Stimulated activated CD4-positive, alpha-beta T cell treated with anti-CD3 and anti-CD28 coated beads, Interleukin-15, amount 100 ng/mL, for 48 hours (primary cell): ENCODE measurements around the gene RELT.
"Not testable (repeated sequence)": the region's sequence is repeated elsewhere in the genome, so short reads cannot be mapped to it uniquely, and the experiment has no call there.

Experiments
- DNase-seq, 2 donors: peaks; one replicate each; pipeline ENCODE4 v3.0.0-alpha.2; 2020; ENCODE audit warnings: low read depth in 2 of 2

RELT gene

DNA sequence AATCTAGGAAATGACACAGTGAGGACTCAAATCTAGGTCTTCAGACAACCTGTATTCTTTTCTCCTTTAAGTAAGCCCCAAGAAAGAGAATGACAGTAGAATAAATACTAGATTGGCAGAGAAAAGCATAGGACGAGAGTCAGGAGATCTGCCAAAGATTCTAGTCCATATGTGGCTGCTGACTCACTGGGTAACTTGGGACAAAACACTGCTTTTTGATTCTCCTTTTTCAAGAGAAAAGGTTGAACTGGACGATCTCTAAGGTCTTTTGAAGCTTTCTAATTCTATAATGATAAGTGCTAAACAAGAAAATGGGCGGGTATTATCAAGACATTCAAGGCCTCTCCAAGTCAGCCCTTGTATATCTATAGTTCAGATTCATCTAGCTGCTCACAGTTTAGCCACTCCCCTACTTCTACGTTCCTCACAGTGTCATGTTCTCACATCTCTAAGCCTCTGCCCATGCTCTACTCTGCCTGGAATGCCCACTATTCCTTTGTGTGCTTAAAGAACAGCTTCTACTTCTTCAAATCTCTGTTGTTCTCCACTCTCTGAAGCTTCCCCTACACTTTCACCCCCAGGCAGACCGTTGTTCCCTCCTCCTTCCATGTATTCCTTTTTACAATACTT, 53.0 kb downstream of the RELT start:
- DNase-seq = no peak

DNA sequence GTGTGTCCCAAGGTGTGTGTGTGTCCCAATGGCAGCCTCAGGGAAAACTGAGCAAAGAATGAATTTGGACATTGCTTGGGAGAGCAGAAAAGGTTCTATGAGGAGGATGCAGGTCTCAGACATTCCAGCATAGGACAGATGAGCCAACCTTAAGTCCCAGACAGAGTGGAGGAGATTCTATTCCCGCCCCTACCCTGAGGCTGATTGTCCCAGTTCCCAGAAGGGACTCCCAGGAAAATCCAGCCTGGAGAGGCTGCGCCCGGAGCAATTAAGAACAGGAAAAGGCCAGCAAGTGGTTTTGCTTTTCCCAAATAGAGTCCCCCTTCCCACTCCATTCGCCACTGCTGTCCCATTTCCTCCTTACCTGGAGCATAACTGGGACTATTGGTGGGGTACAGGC, 54.1 kb downstream of the RELT start:
- no peak for DNase-seq

DNA sequence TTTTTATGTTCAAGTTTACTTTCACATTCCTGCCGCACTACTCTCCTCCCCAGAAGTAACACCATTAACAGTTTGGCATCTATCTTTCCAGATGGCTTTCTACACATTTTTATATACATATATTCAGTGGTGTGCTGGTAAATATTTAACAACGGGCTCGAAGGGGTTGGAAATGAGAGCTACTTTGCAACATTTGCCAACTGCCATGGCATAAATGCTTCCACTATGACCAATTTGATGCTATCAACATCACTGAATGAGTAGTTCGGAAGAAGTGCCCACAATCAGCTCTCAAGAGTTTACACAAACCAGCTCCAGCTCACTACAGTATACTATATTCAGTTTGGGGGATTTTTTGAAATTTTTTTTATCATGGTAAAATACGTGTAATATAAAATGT, 55.2 kb downstream of the RELT start:
- no peak for DNase-seq

DNA sequence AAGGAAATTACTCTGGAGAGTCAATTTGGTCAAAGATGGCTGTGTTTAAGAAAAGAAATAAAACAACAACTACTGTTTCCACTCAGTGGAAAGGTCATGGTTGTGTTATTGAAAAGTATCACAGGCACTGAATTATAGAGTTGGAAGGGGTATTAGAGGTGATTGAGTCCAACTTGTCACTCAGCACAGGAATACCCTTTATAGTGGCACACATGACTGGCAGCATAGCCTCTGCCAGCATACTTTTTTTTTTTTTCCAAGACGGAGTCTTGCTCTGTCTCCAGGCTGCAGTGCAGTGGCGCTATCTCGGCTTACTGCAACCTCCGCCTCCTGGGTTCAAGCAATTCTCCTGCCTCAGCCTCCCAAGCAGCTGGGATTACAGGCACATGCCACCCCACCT, 60.7 kb downstream of the RELT start:
- DNase-seq = not testable (repeated sequence)

GRCh38 chr11:73439002-73439843, 63.0 kb downstream of the RELT start:
- no peak for DNase-seq

DNA sequence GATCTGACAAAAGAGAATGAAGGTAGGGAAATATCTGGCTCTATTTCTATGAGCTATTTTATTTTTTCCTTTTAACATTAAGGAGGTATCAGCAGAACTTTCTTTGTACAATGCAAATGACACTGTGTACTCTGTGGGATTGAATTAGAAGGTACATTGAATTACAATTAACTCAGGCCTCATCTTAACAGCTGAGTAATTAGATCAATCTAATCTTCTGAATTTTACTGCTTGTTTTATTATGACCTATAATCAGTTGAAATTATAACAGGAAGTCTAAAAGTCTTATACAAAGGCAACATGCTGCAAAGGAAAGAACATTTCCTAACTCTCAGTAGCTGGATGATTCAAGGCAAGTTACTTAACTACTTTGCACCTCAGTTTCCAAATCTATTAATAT, 69.8 kb downstream of the RELT start:
- no peak for DNase-seq

DNA sequence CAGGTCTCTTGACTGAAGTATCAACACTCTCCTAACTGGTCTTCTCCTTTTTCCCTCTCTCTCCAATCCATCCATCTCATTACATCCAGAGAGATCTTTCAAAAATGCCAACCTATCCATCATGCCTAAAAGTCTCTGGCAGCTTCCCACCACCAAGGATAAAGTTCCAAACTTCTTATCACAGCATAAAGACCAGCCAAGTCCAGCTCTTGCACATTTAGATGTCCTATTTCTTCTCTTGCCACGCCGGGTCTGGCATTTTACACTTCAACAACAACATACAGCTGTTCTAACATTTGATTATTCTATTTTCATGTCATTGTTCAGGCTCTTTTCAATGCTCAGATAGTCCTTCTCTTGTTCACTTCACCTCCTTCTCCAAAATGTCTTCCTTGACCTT, 70.6 kb downstream of the RELT start:
- DNase-seq = no peak
